HG02642 (cell line): Measurements from ENCODE around the gene REP15.
"Not testable (repeated sequence)": the region's sequence is repeated elsewhere in the genome, so short reads cannot be mapped to it uniquely, and the experiment has no call there.

Source experiments
- ATAC-seq: cut with Tn5 transposase; IDR thresholded peaks from one replicate; pipeline ENCODE4 v1.9.1; 2021; ENCODE audit warnings: mild to moderate bottlenecking; ENCODE audit not compliant: unreplicated experiment, poor library complexity

Gene REP15

GRCh38 chr12:27695556-27696292 is 523 bp upstream of the REP15 start:
- ATAC-seq: no peak

GRCh38 chr12:27696864-27697564 is 767 bp downstream of the REP15 start:
- no peak for ATAC-seq

GRCh38 chr12:27703720-27704452 is 7.6 kb downstream of the REP15 start:
- ATAC-seq: peak; percentile 86

- ATAC-seq: no peak
Observed at GRCh38 chr12:27705263-27705662, 9.0 kb downstream of the REP15 start.

- no peak for ATAC-seq
Observed at GRCh38 chr12:27707216-27707615, 11.0 kb downstream of the REP15 start.

- ATAC-seq: no peak
Observed at GRCh38 chr12:27709212-27709931, 13.1 kb downstream of the REP15 start.

- peak; percentile 45 for ATAC-seq
Observed at GRCh38 chr12:27709932-27710591, 13.8 kb downstream of the REP15 start.

GRCh38 chr12:27710592-27711316 is 14.5 kb downstream of the REP15 start, which contains the start of gene MRPS35:
Gene MRPS35, plus strand, starts transcription at chr12:27710832. Its CDS starts 12 bp downstream, at chr12:27710844.
- ATAC-seq: peak; percentile 97

GRCh38 chr12:27711317-27711682 is 15.1 kb downstream of the REP15 start:
- peak; percentile 20 for ATAC-seq

GRCh38 chr12:27711967-27712366 is 15.7 kb downstream of the REP15 start:
- ATAC-seq: no peak

- ATAC-seq: no peak
Observed at GRCh38 chr12:27723212-27723611, 27.0 kb downstream of the REP15 start.

GRCh38 chr12:27730097-27730588 is 33.9 kb downstream of the REP15 start:
- no peak for ATAC-seq

GRCh38 chr12:27732281-27732680 is 36.0 kb downstream of the REP15 start:
- no peak for ATAC-seq

GRCh38 chr12:27733052-27733656 is 36.9 kb downstream of the REP15 start:
- no peak for ATAC-seq

- no peak for ATAC-seq
Observed at GRCh38 chr12:27733791-27734190, 37.5 kb downstream of the REP15 start.

- ATAC-seq: not testable (repeated sequence)
Observed at GRCh38 chr12:27734321-27734720, 38.1 kb downstream of the REP15 start.

- no peak for ATAC-seq
Observed at GRCh38 chr12:27743601-27744000, 47.4 kb downstream of the REP15 start.

GRCh38 chr12:27745734-27746133 is 49.5 kb downstream of the REP15 start:
- ATAC-seq: not testable (repeated sequence)
